Superior temporal gyrus (tissue), 1 donor: ENCODE data around the gene GUK1.
"Not testable (repeated sequence)": the region's sequence is repeated elsewhere in the genome, so short reads cannot be mapped to it uniquely, and the experiment has no call there.

Source experiments
- DNase-seq: peaks from one replicate; pipeline ENCODE4 v3.0.0-alpha.2; 2016; ENCODE audit errors: extremely low spot score

Gene GUK1

DNA sequence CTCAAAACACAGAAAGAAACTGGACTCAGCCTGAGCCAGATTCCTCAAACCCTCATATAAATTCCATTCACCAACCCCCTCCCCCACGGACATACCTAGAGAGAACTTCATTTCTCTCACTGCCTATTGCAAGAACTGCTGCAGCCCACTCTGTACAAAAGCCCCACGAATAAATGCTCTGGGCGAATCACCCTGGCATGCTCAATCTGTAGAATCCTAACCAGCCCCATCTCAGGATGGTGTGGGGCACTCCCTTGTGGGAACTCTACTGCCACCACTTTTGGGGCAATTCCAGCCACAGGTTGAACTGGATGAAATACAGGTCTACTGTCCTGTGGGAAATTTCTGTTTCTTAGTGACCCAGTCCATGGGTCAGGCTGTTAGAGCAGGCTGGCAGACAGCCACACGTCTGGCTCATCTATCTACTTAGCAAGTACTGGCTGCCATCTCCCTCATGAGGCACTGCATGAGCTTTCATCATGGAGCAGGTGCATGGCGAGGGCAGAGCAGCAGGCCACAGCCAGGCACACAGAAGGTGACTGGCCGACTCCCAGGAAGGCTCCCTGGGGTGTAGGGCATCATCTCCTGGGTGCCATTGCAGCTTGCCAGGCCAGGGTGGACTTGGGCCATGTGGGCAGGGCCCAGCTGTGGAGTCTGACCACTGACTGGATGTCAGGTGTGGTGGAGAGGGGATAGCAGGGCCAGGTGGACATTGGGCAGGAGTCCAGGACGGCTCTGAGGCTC, 35.4 kb upstream of the GUK1 start:
- DNase-seq, result no peak

- no peak for DNase-seq
Measured at GRCh38 chr1:228105270-228105995, 34.6 kb upstream of the GUK1 start.

- DNase-seq, result no peak
Measured at GRCh38 chr1:228105996-228106799, 33.9 kb upstream of the GUK1 start.

DNA sequence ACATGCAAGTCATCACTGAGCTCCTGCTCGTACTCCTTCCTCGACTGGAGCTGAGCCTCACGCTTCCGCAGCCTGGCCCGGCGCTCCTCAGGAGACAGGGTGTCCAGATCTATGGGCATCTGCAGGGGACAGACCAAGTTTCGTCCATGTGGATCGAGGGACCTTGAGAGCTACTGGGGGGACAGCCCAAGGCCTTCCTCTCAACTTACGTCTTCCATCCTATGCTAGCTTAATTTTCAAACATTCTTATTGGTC, 33.4 kb upstream of the GUK1 start:
- no peak for DNase-seq

- DNase-seq, result no peak
Measured at GRCh38 chr1:228107636-228108035, 32.4 kb upstream of the GUK1 start.

- DNase-seq, result no peak
Measured at GRCh38 chr1:228108055-228108690, 31.9 kb upstream of the GUK1 start.

- DNase-seq, result no peak
Measured at GRCh38 chr1:228108742-228109072, 31.4 kb upstream of the GUK1 start.

GRCh38 chr1:228109073-228109961, 30.8 kb upstream of the GUK1 start, which contains the start of gene MRPL55:
Gene MRPL55, minus strand, starts transcription at chr1:228109299. Its CDS starts 1,039 bp downstream, at chr1:228108260.
- DNase-seq, result peak; percentile 99

DNA sequence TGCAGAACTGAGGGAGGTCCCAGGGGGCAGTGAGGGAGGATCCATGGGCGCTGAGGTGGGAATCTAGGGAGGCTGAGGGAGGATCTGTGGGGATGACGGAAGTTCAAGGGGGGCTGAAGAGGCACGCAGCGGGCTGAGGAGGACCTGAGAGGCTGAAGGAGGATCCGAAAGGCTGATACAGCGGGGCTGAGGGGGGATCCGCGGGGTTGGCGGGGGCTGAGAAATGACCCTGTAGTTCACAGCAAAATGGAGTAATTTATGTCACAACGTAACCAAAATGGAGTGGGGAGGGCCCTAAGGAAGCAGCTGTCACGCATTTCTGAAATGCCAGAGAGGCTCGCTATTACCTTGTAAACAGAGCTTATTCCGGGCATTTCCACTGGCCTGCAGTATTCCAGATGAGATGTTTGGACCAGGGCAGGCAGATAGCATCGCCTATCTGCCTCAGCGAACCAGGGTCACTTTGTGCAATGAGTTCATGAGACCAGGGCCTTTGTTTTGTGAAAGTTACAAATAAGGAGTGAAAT, 30.1 kb upstream of the GUK1 start:
- peak; percentile 32 for DNase-seq

DNA sequence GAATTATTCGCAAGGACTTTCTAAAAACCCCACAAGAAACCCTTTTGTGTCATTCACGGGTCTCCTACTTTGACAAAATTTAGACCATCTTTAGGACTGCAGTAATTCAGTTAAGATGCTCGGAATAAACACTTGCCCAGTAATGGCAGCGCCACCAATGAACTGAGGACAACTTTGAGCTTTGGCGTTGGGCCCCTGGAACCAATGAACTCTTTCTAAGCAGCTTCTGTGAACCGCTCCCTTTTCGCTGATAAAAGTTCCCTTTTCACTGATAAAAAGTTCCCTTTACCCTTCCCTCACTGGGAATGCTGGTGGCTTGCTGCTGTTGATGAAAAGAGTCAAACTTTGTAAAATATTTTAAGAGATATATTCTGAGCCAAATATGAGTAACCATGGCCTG, 29.5 kb upstream of the GUK1 start:
- no peak for DNase-seq

- DNase-seq, result not testable (repeated sequence)
Measured at GRCh38 chr1:228111315-228111714, 28.8 kb upstream of the GUK1 start.

- no peak for DNase-seq
Measured at GRCh38 chr1:228112167-228112566, 27.9 kb upstream of the GUK1 start.

GRCh38 chr1:228112617-228113016, 27.5 kb upstream of the GUK1 start:
- no peak for DNase-seq

DNA sequence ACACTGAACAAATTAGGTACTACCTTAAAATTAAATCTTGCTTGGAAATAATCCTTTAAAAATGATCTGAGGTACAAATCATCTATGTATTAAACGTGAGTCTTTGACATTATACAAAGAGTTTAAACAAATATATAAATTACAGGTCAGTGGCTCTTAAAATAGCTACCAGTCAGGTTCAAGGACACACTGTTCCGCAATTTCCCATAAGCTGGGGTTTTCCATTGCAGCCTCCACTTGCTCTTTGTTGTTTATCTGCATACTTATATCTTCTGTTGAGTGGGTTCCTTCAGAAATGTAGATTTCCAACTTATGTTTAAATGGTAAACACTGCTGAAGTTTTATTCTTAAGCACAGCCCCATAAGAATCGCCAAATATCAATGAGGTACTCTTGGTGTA, 25.3 kb upstream of the GUK1 start:
- DNase-seq, result no peak

GRCh38 chr1:228117335-228117734, 22.7 kb upstream of the GUK1 start:
- DNase-seq, result no peak

GRCh38 chr1:228118040-228118439, 22.0 kb upstream of the GUK1 start:
- DNase-seq, result no peak

DNA sequence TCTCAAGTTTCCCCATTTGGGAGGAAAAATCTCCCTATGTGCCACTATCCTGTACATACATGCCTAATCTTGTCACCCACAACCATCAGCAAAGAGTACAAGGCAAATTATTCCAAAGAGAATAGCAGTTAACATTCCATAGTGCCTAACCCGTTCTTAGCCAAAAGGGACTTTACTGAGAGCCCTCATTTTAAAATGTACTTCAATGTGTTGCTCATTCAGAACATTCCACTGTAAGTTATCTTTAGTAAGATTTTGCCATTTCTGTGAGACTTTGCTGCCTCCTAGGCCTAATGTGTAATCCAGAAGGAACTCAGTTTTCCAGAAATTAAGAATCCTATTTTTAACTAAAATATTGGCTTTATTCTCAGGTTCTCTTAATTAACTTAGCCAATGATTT, 19.7 kb upstream of the GUK1 start:
- no peak for DNase-seq

DNA sequence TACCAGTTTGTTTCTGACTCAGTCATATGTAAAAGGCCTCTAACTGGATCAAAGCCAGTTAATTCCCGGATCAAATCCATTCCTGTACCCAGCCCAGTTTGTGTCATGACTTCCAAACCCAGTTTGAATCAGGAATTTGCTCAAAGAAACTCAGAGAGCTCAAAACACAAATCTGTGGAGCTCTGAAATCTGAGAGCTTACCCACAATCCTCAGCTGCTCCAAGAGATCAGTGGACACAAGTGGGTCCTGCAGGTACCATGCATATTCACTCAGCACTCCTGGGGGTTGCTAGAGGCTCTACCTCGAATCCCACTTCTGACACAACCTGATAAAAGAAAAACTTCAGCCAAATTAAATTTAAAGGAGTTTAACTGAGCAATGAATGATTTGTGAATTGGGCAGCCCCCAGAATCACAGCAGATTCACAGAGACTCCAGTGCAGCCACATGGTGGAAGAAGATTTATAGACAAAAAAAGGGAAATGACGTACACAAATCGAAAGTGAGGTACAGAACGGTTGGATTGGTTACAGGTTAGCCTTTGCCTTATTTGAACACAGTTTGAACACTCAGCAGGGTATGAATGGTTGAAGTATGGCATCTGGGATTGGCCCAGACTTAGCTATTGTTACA, 19.1 kb upstream of the GUK1 start:
- no peak for DNase-seq

DNA sequence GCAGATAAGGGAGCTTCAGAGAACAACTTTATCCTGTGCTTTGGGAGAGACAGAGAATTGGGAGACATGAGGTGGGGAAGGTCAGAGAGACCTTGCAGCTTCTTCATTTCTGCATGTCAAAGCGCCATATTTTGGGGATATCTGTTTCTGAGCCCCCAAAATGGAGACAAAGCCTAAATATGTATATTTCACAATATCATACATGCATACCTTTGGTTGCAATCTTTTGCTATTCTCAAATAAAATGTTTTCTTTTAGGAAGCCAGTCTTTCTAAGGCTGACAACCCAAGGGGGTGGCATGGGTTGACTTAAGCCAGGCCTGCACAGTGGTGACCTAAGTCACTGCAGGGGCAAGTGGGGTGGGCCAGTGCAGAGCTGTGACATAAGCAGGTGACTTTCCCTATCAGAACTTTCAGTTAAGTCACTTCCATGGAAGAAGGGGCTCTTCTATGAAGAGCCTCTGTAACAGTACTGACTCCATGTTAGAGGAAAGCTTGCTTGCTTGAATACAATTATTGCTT, 17.1 kb upstream of the GUK1 start:
- no peak for DNase-seq

- no peak for DNase-seq
Measured at GRCh38 chr1:228123505-228123904, 16.6 kb upstream of the GUK1 start.
